Measurements from ENCODE around the gene MEI1.

- TF ChIP-seq, protein P1, sequence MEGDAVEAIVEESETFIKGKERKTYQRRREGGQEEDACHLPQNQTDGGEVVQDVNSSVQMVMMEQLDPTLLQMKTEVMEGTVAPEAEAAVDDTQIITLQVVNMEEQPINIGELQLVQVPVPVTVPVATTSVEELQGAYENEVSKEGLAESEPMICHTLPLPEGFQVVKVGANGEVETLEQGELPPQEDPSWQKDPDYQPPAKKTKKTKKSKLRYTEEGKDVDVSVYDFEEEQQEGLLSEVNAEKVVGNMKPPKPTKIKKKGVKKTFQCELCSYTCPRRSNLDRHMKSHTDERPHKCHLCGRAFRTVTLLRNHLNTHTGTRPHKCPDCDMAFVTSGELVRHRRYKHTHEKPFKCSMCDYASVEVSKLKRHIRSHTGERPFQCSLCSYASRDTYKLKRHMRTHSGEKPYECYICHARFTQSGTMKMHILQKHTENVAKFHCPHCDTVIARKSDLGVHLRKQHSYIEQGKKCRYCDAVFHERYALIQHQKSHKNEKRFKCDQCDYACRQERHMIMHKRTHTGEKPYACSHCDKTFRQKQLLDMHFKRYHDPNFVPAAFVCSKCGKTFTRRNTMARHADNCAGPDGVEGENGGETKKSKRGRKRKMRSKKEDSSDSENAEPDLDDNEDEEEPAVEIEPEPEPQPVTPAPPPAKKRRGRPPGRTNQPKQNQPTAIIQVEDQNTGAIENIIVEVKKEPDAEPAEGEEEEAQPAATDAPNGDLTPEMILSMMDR (conservative IDR thresholded peaks at IDR 0.05; ENCODE audit: low read length), result no peak
- no peak for TF ChIP-seq EZH2phosphoT487 (IDR thresholded peaks at IDR 0.05; ENCODE audit: borderline replicate concordance)
These were observed 72.9 kb downstream of the MEI1 start for GRCh38 chr22:41772198-41772597.

Data from Loucy (cell line).